ENCODE data around the gene CHCHD6. TPM values are rescaled to one million over a fixed set of nuclear protein-coding genes. Genes with fewer than 3 reads are reported as not detected.
A peak's percentile ranks its signal among the peaks of the same experiment; 100 is the strongest.

The CHCHD6 gene
- total RNA-seq, 4 donors from 2014 or later: 15.6 to 25.8 (median 21.2) TPM

DNA sequence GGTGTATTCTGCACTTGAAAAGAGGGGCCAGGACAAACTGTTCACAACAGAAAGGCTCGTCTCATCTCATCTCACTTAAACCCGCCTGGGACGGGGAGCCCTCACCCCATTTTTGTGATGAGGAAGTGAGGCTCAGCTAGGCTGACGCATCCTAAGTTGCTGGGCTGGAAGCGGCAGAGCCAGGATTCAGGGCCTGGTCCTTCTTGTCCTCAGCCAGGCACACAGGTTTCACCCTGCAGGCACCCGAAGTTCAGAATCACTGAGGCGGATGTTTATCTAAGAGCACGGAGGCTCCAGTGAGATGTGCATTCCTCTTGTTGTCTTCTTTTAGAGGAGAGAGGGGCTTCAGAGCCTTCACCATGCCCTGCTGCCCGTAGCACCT is 227.8 kb downstream of the CHCHD6 start:
- H3K4me3 ChIP-seq (ENCODE audit: low read depth, poor library complexity, severe bottlenecking): no peak overlapping the region
- TF ChIP-seq, protein P1, sequence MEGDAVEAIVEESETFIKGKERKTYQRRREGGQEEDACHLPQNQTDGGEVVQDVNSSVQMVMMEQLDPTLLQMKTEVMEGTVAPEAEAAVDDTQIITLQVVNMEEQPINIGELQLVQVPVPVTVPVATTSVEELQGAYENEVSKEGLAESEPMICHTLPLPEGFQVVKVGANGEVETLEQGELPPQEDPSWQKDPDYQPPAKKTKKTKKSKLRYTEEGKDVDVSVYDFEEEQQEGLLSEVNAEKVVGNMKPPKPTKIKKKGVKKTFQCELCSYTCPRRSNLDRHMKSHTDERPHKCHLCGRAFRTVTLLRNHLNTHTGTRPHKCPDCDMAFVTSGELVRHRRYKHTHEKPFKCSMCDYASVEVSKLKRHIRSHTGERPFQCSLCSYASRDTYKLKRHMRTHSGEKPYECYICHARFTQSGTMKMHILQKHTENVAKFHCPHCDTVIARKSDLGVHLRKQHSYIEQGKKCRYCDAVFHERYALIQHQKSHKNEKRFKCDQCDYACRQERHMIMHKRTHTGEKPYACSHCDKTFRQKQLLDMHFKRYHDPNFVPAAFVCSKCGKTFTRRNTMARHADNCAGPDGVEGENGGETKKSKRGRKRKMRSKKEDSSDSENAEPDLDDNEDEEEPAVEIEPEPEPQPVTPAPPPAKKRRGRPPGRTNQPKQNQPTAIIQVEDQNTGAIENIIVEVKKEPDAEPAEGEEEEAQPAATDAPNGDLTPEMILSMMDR (IDR thresholded peaks at IDR 0.05): no peak
- TF ChIP-seq POLR2A (IDR thresholded peaks at IDR 0.05): no peak
- WGBS, 2 donors: 82 to 86% methylated on average over 9 of the region's 9 CpGs
- intact Hi-C loops (cut with DNase I; ENCODE audit: low total_unique reads): no loop called here
- no peak for DNase-seq (ENCODE audit: low spot score in 2 of 2)

DNA sequence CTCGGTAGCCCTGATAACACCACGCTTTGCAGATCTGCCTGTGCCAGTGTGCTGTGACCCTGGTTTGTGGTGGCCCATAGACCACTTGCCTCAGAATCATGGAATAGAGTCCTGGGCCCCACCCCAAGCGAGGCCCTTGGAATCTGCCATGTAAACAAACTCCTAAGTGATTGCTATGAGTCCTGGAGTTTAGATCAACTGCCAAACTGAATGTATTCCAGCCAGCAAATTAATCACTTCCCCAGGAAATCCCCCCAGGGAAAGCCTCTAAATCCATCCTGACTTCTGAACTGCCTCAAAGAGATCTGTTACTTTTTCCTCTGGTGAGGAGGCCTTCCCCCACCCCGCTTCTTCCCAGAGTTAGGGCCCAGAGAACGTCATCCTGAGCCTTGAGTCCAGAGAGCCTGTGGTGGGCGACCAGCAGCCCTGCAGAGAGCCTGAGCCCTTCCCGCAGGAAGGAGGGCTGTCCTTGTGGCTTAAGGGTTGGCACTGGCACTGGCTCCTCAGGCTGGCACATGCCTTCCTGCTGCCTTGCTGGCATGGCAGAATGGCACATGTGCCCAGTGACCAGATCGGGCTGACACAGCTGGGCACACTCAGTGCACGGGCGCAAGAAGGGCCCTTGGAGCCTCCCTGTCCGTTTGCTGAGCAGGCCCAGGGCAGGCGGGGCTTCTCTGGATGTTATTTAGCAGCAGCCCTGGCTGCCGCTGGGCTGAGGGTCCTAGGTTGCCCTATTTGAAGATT is 228.3 kb downstream of the CHCHD6 start:
- no peak for DNase-seq (ENCODE audit: low spot score in 2 of 2)
- H3K4me3 ChIP-seq (ENCODE audit: low read depth, poor library complexity, severe bottlenecking): no peak overlapping the region
- intact Hi-C loops (cut with DNase I; ENCODE audit: low total_unique reads): no loop called here
- no peak for TF ChIP-seq POLR2A (IDR thresholded peaks at IDR 0.05)
- TF ChIP-seq, protein P1 (IDR thresholded peaks at IDR 0.05): no peak
- WGBS, 2 donors: 58 to 63% methylated on average over 8 to 13 of the region's 13 CpGs

DNA sequence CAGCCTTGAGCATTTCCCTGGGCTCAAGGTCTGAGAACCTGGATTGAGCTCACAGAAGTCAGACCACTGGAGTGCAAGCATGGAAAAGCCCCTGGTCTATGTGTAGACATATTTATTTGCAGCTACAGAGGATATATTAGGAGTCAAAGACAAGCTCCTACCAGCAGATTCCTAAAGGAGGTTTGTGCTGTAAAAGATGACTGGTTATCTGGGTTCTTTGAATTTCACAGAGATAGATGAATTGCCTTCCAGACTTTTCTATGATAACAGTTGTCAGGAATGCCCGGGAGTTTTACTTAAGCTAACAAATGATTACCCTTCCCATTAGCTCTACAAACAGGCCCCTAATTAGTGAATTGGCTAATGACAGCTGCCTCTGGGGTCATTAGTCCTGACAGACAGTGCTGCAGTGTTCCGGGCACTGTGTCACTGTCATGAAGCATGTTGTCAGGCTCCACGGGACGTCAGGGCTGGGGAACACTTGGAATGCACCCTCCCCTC is 230.0 kb downstream of the CHCHD6 start:
- no peak overlapping the region for H3K4me3 ChIP-seq (ENCODE audit: low read depth, poor library complexity, severe bottlenecking)
- WGBS, 2 donors: 68 to 72% methylated on average over 4 of the region's 4 CpGs
- no peak for TF ChIP-seq POLR2A (IDR thresholded peaks at IDR 0.05)
- TF ChIP-seq, protein P1 (IDR thresholded peaks at IDR 0.05): no peak
- intact Hi-C loops (cut with DNase I; ENCODE audit: low total_unique reads): no loop called here
- peak in 1 of 2 donors; percentile 32 for DNase-seq (ENCODE audit: low spot score in 2 of 2)

DNA sequence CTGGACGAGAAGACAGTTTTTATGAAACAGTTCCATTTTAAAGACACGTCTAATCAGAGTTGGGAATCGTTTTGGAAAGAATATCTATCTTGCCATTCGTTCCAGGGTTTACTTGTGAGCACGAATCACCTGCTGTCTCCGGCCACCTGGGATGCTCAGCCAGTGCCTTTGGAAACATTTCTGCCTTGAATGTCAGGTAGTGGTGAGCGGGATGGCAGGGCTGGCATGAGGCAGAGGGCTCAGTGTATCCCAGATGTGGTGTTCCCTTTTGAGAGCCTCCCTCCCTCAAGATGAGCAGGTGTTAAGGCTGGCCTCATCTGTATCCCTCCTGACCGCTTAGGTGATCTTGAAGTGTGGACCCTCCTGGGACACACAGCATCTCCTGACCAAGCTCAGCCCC is 231.0 kb downstream of the CHCHD6 start:
- intact Hi-C loops (cut with DNase I; ENCODE audit: low total_unique reads): no loop called here
- H3K4me3 ChIP-seq (ENCODE audit: low read depth, poor library complexity, severe bottlenecking): no peak overlapping the region
- DNase-seq (ENCODE audit: low spot score in 2 of 2): peak in 1 of 2 donors; percentile 56
- TF ChIP-seq, protein P1 (IDR thresholded peaks at IDR 0.05): no peak
- no peak for TF ChIP-seq POLR2A (IDR thresholded peaks at IDR 0.05)
- 93 to 95% methylated on average over 8 of the region's 8 CpGs for WGBS, 2 donors

DNA sequence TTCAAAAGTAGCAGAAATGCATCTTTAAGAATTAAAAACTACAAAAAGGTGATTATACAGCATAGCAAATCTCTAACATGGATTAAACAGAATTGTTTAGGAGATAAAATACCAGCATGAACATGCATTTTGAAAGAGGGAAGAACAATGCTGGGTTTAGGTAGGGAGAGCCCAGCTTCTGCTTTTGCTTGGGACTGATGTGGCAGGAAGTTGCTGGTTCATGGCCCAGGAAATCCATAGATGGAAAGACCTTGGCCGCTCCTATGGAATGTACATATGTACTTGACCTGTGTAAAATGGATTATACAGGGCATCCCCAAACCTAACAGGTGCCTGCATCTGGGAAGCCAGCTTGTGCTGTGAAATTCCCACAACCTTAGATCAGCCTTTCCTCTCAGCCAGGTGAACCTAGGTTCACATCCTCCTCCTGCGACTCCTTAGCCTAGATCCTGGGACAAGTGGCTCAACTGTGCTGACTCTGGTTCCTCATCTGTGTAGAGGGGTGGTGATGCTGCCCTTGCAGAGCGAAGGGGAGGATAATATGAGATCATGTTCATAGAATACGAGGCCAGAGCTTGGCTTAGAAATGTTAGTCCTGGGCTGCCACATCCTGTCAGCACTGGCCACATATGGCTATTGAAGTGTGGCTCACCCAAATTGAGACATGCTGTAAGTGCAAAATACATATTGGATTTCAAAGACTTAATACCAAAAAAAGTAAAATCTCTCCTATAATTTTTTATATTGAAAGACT is 231.9 kb downstream of the CHCHD6 start:
- no peak for TF ChIP-seq POLR2A (IDR thresholded peaks at IDR 0.05)
- TF ChIP-seq, protein P1 (IDR thresholded peaks at IDR 0.05): no peak
- 84 to 87% methylated on average over 4 of the region's 4 CpGs for WGBS, 2 donors
- intact Hi-C loops (cut with DNase I; ENCODE audit: low total_unique reads): no loop called here
- DNase-seq (ENCODE audit: low spot score in 2 of 2): peak in 1 of 2 donors; percentile 28
- no peak overlapping the region for H3K4me3 ChIP-seq (ENCODE audit: low read depth, poor library complexity, severe bottlenecking)
